Mucosa of descending colon (tissue), 3 donors: ENCODE results near the gene DNAJC10. TPM values are rescaled to one million over a fixed set of nuclear protein-coding genes. Genes with fewer than 3 reads are reported as not detected.

Source experiments
- ATAC-seq: fragments of 200-7000 bp; cut with Tn5 transposase; one replicate; pipeline ENCODE4 v1.9.1; 2020; ENCODE audit warnings: mild to moderate bottlenecking, moderate library complexity
- DNase-seq, 3 donors: peaks; one replicate each; pipeline ENCODE4 v3.0.0-alpha.2; 2020
- H3K36me3 ChIP-seq: fragments of 200-600 bp; one replicate; pipeline ENCODE4 v1.8.0; 2021; ENCODE audit warnings: low read depth, mild to moderate bottlenecking
- H3K4me1 ChIP-seq: fragments of 200-600 bp; one replicate; pipeline ENCODE4 v1.8.0; 2021; ENCODE audit warnings: low read depth, mild to moderate bottlenecking
- H3K4me3 ChIP-seq: fragments of 200-600 bp; one replicate; pipeline ENCODE4 v1.8.0; 2021; ENCODE audit warnings: mild to moderate bottlenecking
- H3K9me3 ChIP-seq: fragments of 200-600 bp; one replicate; pipeline ENCODE4 v1.8.0; 2021; ENCODE audit warnings: mild to moderate bottlenecking
- intact Hi-C, 2 donors: fragments of 100-400 bp; cut with DNase I in 1 of 2; cut with micrococcal nuclease in 1 of 2; formaldehyde crosslinking; loops; one replicate each; pipeline versions ENCODE4 v1.11.0 to v1.11.1; 2022; cut with DNase I, micrococcal nuclease
- total RNA-seq, 3 donors: library from RNA; stranded (reverse); fragmentation: NEBNext Ultra II Directional in 2 of 3; extraction: Animal tissue kit (Norgen Biotek cat#: 25700) in 2 of 3; gene quantifications; one replicate each; pipeline versions ENCODE4 v1.2.1 to v1.2.4, GENCODE V29; 2021 to 2023
- TF ChIP-seq, protein P1 (sequence below): fragments of 200-600 bp; IDR thresholded peaks from one replicate; pipeline ENCODE4 v1.8.0; 2022; ENCODE audit warnings: antibody characterized with exemption, mild to moderate bottlenecking
- donor health status: DM: no; HTN: no; CAD: no; lungs with moderate emphysema.
- donor health status: DM: no; HTN: no; CAD: no.
- donor health status: DM: no; HTN: yes; CAD: no.

DNAJC10 gene
- total RNA-seq, 3 donors from 2014 or later, result 49.9 to 69.2 (median 68.4) TPM

DNA sequence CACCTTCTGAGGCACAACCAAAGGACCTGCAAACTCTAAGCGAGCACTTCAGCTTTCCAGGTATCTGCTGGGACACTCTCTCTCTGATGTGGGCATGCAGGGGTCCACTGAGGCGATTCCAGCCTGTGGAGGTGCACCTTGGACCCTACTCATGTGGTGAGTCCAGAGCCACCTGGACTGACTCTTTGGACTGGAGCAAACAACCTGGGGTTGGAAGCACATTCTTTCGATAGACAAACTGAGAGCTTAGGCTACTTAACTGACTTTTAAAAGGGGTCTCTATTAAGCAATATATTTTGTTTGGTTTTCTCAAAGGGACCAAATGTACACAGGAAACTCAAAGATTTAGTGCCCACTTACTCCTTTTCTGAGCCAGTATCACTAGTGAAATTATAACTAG lies 98.7 kb downstream of the DNAJC10 start:
- no peak for DNase-seq
- no peaks in the 10 kb centered on the region for H3K36me3 ChIP-seq
- no peaks in the 10 kb centered on the region for H3K9me3 ChIP-seq
- TF ChIP-seq, protein P1, sequence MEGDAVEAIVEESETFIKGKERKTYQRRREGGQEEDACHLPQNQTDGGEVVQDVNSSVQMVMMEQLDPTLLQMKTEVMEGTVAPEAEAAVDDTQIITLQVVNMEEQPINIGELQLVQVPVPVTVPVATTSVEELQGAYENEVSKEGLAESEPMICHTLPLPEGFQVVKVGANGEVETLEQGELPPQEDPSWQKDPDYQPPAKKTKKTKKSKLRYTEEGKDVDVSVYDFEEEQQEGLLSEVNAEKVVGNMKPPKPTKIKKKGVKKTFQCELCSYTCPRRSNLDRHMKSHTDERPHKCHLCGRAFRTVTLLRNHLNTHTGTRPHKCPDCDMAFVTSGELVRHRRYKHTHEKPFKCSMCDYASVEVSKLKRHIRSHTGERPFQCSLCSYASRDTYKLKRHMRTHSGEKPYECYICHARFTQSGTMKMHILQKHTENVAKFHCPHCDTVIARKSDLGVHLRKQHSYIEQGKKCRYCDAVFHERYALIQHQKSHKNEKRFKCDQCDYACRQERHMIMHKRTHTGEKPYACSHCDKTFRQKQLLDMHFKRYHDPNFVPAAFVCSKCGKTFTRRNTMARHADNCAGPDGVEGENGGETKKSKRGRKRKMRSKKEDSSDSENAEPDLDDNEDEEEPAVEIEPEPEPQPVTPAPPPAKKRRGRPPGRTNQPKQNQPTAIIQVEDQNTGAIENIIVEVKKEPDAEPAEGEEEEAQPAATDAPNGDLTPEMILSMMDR, result no peak
- intact Hi-C loops, result no loop called here
- ATAC-seq, result no peak
- H3K4me1 ChIP-seq, result no peaks in the 10 kb centered on the region
- no peak overlapping the region for H3K4me3 ChIP-seq

DNA sequence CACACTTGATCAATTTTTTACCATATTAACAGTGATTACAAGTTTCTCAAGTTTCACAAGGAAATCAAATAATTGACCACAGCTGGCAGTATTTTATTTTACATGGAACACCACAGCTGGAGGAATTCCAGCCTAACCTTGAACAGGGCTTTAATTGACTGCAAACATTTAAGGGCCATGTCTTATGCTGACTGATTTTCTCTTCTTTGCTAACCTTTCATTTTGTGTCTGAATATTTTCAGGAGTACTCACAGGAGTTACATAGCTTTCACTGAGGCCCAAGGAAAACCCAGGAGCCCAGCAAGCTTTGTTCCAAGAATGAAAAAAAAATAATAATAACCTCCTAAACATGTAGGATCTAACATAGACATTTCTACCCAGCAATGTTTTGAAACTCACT lies 100.8 kb downstream of the DNAJC10 start:
- no peak for DNase-seq
- ATAC-seq, result no peak
- Histone ChIP-seq H3K4me3 (no peak overlapping the region), H3K4me1 (no peaks in the 10 kb centered on the region), H3K36me3 (no peaks in the 10 kb centered on the region), H3K9me3 (no peaks in the 10 kb centered on the region)
- intact Hi-C loops, result no loop called here
- TF ChIP-seq, protein P1, result no peak

DNA sequence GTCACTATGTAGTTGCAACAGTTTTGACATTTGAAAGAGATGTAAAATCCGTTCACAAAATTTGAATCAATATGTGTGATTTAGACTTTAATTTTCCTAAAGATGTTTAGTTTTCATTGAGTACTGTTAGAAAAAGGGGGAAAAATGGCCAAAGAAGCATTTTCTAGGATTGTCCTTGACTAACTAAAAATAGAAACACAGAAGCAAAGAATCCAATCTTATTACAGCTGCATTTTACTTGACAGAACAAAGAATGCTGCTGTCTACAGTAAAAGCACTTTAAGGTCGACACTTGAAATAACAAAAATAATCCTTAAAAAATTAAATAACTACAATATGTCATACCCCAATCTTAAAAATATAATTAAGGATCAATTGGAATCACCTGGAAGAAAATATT lies 101.5 kb downstream of the DNAJC10 start:
- Histone ChIP-seq H3K4me3 (no peak overlapping the region), H3K9me3 (no peaks in the 10 kb centered on the region), H3K36me3 (no peaks in the 10 kb centered on the region), H3K4me1 (no peaks in the 10 kb centered on the region)
- TF ChIP-seq, protein P1, result no peak
- ATAC-seq, result no peak
- intact Hi-C loops, result no loop called here
- no peak for DNase-seq

DNA sequence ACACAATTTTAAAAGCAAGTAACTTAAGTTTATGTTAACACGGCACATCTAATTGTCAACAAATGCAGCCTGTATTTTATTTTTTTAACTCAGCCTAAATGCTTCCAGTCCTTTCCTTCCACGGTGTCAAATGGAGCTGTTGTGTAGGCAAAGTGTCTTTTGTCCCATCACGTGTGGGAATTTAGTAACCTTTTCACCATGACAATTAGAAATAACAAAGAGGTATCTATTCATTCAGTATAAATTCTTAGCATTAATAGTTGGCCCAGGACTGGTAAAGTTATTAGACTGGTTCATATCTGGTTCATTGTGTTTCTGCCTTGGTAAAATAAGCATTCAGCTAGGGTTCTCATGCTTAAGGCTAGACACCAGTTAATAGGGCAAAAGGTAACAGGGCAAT lies 102.4 kb downstream of the DNAJC10 start:
- TF ChIP-seq, protein P1, result no peak
- no peaks in the 10 kb centered on the region for H3K36me3 ChIP-seq
- ATAC-seq (no peak), DNase-seq (no peak)
- H3K9me3 ChIP-seq, result no peaks in the 10 kb centered on the region
- no peak overlapping the region for H3K4me3 ChIP-seq
- intact Hi-C loops, result no loop called here
- H3K4me1 ChIP-seq, result no peaks in the 10 kb centered on the region

DNA sequence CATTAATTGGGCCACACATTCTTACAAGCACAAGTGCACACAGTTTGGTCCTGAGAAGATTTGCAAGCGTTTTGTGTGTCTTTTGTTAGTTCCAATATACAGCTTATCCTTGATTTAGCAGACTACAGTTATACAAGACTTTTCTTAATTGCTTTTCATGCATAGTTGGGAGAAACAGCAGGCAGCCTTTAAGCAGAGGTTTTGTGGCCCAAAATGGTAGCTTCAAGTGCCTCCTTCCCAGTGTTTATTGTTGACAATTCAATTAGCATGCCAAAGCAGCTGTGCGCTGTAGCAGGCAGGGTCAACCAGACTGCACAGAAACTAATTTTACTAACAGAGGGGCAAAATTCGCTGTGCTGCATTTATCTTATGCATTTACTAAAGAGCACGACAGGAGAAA lies 102.9 kb downstream of the DNAJC10 start:
- no peaks in the 10 kb centered on the region for H3K4me1 ChIP-seq
- TF ChIP-seq, protein P1, result no peak
- no peaks in the 10 kb centered on the region for H3K36me3 ChIP-seq
- intact Hi-C loops, result no loop called here
- DNase-seq (no peak), ATAC-seq (no peak)
- no peaks in the 10 kb centered on the region for H3K9me3 ChIP-seq
- no peak overlapping the region for H3K4me3 ChIP-seq

DNA sequence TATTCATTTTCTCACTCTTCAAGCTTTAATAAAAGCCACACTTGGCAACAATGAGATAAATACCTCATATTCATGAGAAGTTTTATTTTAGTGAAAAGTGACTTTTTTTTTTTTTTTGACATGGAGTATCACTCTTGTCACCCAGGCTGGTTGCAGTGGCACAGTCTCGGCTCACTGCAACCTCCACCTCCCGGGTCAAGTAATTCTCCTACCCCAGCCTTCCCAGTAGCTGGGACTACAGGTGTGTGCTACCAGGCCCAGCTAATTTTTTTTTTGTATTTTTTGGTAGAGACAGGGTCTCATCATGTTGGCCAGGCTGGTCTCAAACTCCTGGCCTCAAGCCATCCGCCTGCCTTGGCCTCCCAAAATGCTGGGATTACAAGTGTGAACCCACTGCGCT lies 103.4 kb downstream of the DNAJC10 start:
- Histone ChIP-seq H3K4me1 (no peaks in the 10 kb centered on the region), H3K4me3 (no peak overlapping the region), H3K36me3 (no peaks in the 10 kb centered on the region), H3K9me3 (no peaks in the 10 kb centered on the region)
- intact Hi-C loops, result no loop called here
- DNase-seq (no peak), ATAC-seq (no peak)
- TF ChIP-seq, protein P1, result no peak
